Measurements from ENCODE around the gene MYO1H. TPM values are rescaled to one million over a fixed set of nuclear protein-coding genes. Genes with fewer than 3 reads are reported as not detected.
A peak's percentile ranks its signal among the peaks of the same experiment; 100 is the strongest.

MYO1H gene
- total and polyA plus RNA-seq, 2 of the 13 experiments (the other 11 are each of a cell fraction or from before 2014, with no cell fraction given), result not detected

DNA sequence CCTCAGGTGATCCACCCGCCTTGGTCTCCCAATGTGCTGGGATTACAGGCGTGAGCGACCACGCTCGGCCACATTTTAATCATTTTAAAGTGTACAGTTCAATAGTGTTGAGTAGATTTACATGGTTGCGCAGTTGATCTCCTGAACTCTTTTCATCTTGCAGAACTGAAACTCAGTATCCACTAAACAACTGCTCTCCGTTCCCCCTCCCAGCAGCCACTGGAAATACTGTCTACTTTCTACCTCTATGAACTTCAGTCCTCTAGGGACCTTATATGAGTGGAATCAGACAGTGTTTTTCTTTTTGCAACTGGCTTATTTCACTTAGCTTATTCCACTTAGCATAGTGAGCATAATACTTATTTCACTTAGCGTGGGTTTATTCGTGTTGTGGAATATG is 75.7 kb downstream of the MYO1H start (continued):
- no peak for TF ChIP-seq HOXA5 (CRISPR knock-in tag; IDR thresholded peaks at IDR 0.05)

DNA sequence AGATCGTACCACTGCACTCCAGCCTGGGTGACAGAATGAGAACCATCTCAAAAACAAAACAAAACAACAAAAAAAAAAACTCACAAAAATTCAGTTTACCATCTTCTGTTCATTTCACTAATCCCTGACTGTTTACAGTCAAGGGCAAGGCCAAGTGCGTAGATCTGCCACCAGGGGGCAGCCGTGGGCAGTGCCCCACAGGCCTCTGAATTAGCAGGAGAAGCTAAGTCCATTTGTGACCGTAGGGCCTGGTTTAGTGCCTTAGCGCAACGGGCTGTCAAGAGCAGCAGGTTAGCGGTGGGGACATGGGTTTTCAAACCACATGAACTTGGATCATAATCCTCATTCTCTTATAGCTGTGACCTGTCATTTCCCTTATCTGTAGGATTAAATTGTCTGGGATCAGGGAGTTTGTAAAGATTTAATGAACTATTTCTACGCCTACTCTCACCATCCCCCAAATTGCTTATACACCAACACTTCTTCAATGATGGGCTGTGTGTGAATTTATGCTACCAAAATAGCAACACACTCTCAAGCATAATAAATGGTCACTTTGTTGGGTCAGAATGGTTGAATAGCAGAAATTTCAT is 80.4 kb downstream of the MYO1H start:
- 11% methylated on average over 8 of the region's 8 CpGs for WGBS (ENCODE audit: low lambda C conversion rate)
- in situ Hi-C loops (cut with HindIII; ENCODE audit: extremely low pct_ligation_motif_present, low pct_unique_long_range_greater_than_20kb) (loop anchor here (5.0 kb wide), 1 partner anchor 349 kb away; no protein-coding TSS in a partner anchor), intact Hi-C loops (cut with micrococcal nuclease; ENCODE audit: unreplicated experiment) (loop anchor here (1.0 kb wide), 1 partner anchor 66 kb away; no protein-coding TSS in a partner anchor)
- FAIRE-seq, result peak; percentile 93
- Histone ChIP-seq H3K36me3 (replicated peaks in 1 of 2; ENCODE audit: control insufficient read depth in 1 of 2, insufficient read depth in 2 of 2, low read length in 2 of 2) (no peaks in the 10 kb centered on the region), H3K9ac (ENCODE audit: insufficient read depth, low read depth, low read length) (no peak overlapping the region), H3K27ac (ENCODE audit: extremely low read length, insufficient read depth, low read length) (no peak overlapping the region), H3K4me3 (replicated peaks in 1 of 3; ENCODE audit: insufficient read depth in 1 of 3, low read depth in 2 of 3, low read length in 3 of 3) (no peak overlapping the region), H3K4me1 (ENCODE audit: insufficient read depth, low read length) (peaks cover 15% of the 10 kb centered on the region), H3K9me3 (ENCODE audit: low read length) (no peaks in the 10 kb centered on the region), H3K27me3 (ENCODE audit: control insufficient read depth in 1 of 2, insufficient read depth in 2 of 2, low read length in 2 of 2) (no peaks in the 10 kb centered on the region; a peak in 1 of 5 replicates), H3K4me2 (ENCODE audit: low read depth, low read length) (no peak overlapping the region), H3K79me2 (ENCODE audit: insufficient read depth, low read length) (no peaks in the 10 kb centered on the region), H2AFZ (ENCODE audit: low read length) (no peak overlapping the region), H4K20me1 (ENCODE audit: insufficient read depth, low read length) (no peaks in the 10 kb centered on the region)
- POLR2A ChIA-PET, result interaction anchor here (0.6 kb wide), 1 partner anchor 22 kb away, joined by 4 read pairs; no protein-coding TSS in a partner anchor
- ATAC-seq, result peak; percentile 84
- DNase-seq (ENCODE audit: low spot score), result peak; percentile 62
- BruUV-seq (replicated peaks), result no TSS peak
- CTCF ChIA-PET (ENCODE audit: low intra/inter-chr PET ratio, low total read pairs), result interaction anchor here (1.2 kb wide), 1 partner anchor 34 kb away, joined by 3 read pairs; no protein-coding TSS in a partner anchor
- no peak for TF ChIP-seq SPEN (CRISPR knock-in tag; IDR thresholded peaks at IDR 0.05; ENCODE audit: low read depth)
- no peak for TF ChIP-seq ARHGAP35 (CRISPR knock-in tag; IDR thresholded peaks at IDR 0.05; ENCODE audit: borderline replicate concordance)
- TF ChIP-seq, protein P1, sequence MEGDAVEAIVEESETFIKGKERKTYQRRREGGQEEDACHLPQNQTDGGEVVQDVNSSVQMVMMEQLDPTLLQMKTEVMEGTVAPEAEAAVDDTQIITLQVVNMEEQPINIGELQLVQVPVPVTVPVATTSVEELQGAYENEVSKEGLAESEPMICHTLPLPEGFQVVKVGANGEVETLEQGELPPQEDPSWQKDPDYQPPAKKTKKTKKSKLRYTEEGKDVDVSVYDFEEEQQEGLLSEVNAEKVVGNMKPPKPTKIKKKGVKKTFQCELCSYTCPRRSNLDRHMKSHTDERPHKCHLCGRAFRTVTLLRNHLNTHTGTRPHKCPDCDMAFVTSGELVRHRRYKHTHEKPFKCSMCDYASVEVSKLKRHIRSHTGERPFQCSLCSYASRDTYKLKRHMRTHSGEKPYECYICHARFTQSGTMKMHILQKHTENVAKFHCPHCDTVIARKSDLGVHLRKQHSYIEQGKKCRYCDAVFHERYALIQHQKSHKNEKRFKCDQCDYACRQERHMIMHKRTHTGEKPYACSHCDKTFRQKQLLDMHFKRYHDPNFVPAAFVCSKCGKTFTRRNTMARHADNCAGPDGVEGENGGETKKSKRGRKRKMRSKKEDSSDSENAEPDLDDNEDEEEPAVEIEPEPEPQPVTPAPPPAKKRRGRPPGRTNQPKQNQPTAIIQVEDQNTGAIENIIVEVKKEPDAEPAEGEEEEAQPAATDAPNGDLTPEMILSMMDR (CRISPR knock-in tag; IDR thresholded peaks at IDR 0.05), result peak; percentile 90
- TF ChIP-seq TBL1XR1 (IDR thresholded peaks at IDR 0.05; ENCODE audit: borderline replicate concordance, low read length, partially characterized antibody), result peak; percentile 41
- TF ChIP-seq ZFX (CRISPR knock-in tag; IDR thresholded peaks at IDR 0.05; ENCODE audit: low read depth), result peak; percentile 58
- peak; percentile 50; the same call in 1 of the 2 replicates for TF ChIP-seq SMC3 (IDR thresholded peaks at IDR 0.05; ENCODE audit: low read length)
- TF ChIP-seq STAG1 (CRISPR knock-in tag; IDR thresholded peaks at IDR 0.05), result peak; percentile 78
- TF ChIP-seq THAP11 (CRISPR knock-in tag; IDR thresholded peaks at IDR 0.05), result peak; percentile 60
- TF ChIP-seq SALL1 (CRISPR knock-in tag; IDR thresholded peaks at IDR 0.05), result 0 out of 2 replicates have a peak, but pooled peaks have one; percentile 26
- no peak for TF ChIP-seq SOX6 (IDR thresholded peaks at IDR 0.05)
- TF ChIP-seq SOX6 (CRISPR knock-in tag; IDR thresholded peaks at IDR 0.05), result 0 out of 2 replicates have a peak, but pooled peaks have one; percentile 20
- TF ChIP-seq FOXA3 (CRISPR knock-in tag; IDR thresholded peaks at IDR 0.05), result peak; percentile 33; the same call in 1 of the 2 replicates
- TF ChIP-seq YEATS2 (CRISPR knock-in tag; IDR thresholded peaks at IDR 0.05; ENCODE audit: borderline replicate concordance), result no peak
- TF ChIP-seq BCL6 (CRISPR knock-in tag; IDR thresholded peaks at IDR 0.05), result 0 out of 2 replicates have a peak, but pooled peaks have one; percentile 32
- TF ChIP-seq PITX1 (CRISPR knock-in tag; IDR thresholded peaks at IDR 0.05), result peak; percentile 87
- peak; percentile 29 for TF ChIP-seq HNRNPLL (IDR thresholded peaks at IDR 0.05; ENCODE audit: low read depth, low read length, poor library complexity, severe bottlenecking)
- no peak for TF ChIP-seq FOXA1 (IDR thresholded peaks at IDR 0.05)
- 0 out of 2 replicates have a peak, but pooled peaks have one; percentile 29 for TF ChIP-seq FOXA1 (CRISPR knock-in tag; IDR thresholded peaks at IDR 0.05)
- 0 out of 2 replicates have a peak, but pooled peaks have one; percentile 22 for TF ChIP-seq ZFY (CRISPR knock-in tag; IDR thresholded peaks at IDR 0.05)
- no peak for TF ChIP-seq ZEB1 (IDR thresholded peaks at IDR 0.05; ENCODE audit: insufficient replicate concordance, low read depth)
- TF ChIP-seq FOSL2 (CRISPR knock-in tag; IDR thresholded peaks at IDR 0.05), result 0 out of 2 replicates have a peak, but pooled peaks have one; percentile 21
- no peak for TF ChIP-seq NCOA5 (CRISPR knock-in tag; IDR thresholded peaks at IDR 0.05)

All from HepG2 (cell line).